SU-DHL-6 (cell line): ENCODE data around the gene LRBA.

Source experiments
- CTCF ChIP-seq: fragments of 200-600 bp; sonication (generic); IDR thresholded peaks from one replicate; pipeline ENCODE4 v1.5.1; 2017; ENCODE audit warnings: antibody characterized with exemption, mild to moderate bottlenecking, low read length, moderate library complexity; ENCODE audit not compliant: insufficient read depth, poor library complexity, severe bottlenecking
- EZH2phosphoT487 ChIP-seq: fragments of 200-600 bp; sonication (generic), shearing (Covaris generic); conservative IDR thresholded peaks from 2 replicates; pipeline ENCODE4 v1.6.1; 2018; ENCODE audit warnings: mild to moderate bottlenecking, antibody characterized with exemption, low read length, moderate library complexity, mixed read lengths

GRCh38 chr4:150647008-150647407, 368.1 kb downstream of the LRBA start:
- TF ChIP-seq CTCF (no peak), EZH2phosphoT487 (no peak)
